D721Med (cell line): ENCODE data around the gene VPS52.
A peak's percentile ranks its signal among the peaks of the same experiment; 100 is the strongest.

ENCODE experiments used
- DNase-seq: peaks from one replicate; pipeline ENCODE4 v3.0.0; 2011; ENCODE audit warnings: low spot score; ENCODE audit not compliant: insufficient read length
- FAIRE-seq: peaks from 2 replicates; lab custom pipeline; 2011; peaks lifted over from hg19 to GRCh38; lab: Jason Lieb, UNC
- CTCF ChIP-seq: IDR thresholded peaks from 2 replicates; pipeline ENCODE4 v1.5.1; 2012; ENCODE audit warnings: mild to moderate bottlenecking, control low read depth; ENCODE audit not compliant: insufficient read depth; ENCODE audit errors: missing control alignments

VPS52 gene

GRCh38 chr6:33206864-33207551 lies 64.7 kb downstream of the VPS52 start:
- TF ChIP-seq CTCF, result no peak
- no peak for FAIRE-seq
- DNase-seq, result no peak

GRCh38 chr6:33206027-33206863 lies 65.4 kb downstream of the VPS52 start:
- DNase-seq (no peak), FAIRE-seq (no peak)
- TF ChIP-seq CTCF, result no peak

- no peak for TF ChIP-seq CTCF
- DNase-seq (no peak), FAIRE-seq (no peak)
Observed at GRCh38 chr6:33205191-33206026, 66.3 kb downstream of the VPS52 start.

GRCh38 chr6:33204415-33205190 lies 67.1 kb downstream of the VPS52 start, which contains the start of gene HSD17B8:
Gene HSD17B8 (plus strand): TSS chr6:33204655. CDS start chr6:33204669, 14 bp downstream.
- peak; percentile 99 for DNase-seq
- FAIRE-seq, result no peak
- TF ChIP-seq CTCF, result no peak

GRCh38 chr6:33204165-33204414 lies 67.6 kb downstream of the VPS52 start:
- no peak for TF ChIP-seq CTCF
- FAIRE-seq (no peak), DNase-seq (no peak)

GRCh38 chr6:33203443-33204164 lies 68.1 kb downstream of the VPS52 start:
- TF ChIP-seq CTCF, result no peak
- DNase-seq (no peak), FAIRE-seq (no peak)
